Stimulated activated naive CD8-positive, alpha-beta T cell treated with anti-CD3 and anti-CD28 coated beads, Interleukin-15, Interleukin-2, amounts not matched to agents 100 ng/mL and 50 ng/mL, for 24 hours (primary cell): ENCODE results near the gene TCF3.
A peak's percentile ranks its signal among the peaks of the same experiment; 100 is the strongest.
"Not testable (repeated sequence)": the region's sequence is repeated elsewhere in the genome, so short reads cannot be mapped to it uniquely, and the experiment has no call there.

Experiments used
- H3K27ac Mint-ChIP-seq: one replicate; pipeline ENCODE4 v1.8.0; 2021; ENCODE audit warnings: mild to moderate bottlenecking, mixed read lengths
- H3K27me3 Mint-ChIP-seq: one replicate; pipeline ENCODE4 v1.8.0; 2021; ENCODE audit warnings: mixed read lengths
- H3K36me3 Mint-ChIP-seq: one replicate; pipeline ENCODE4 v1.8.0; 2021; ENCODE audit warnings: low read depth, mixed read lengths
- H3K4me1 Mint-ChIP-seq: one replicate; pipeline ENCODE4 v1.8.0; 2021; ENCODE audit warnings: low read depth, mixed read lengths
- H3K4me3 Mint-ChIP-seq: one replicate; pipeline ENCODE4 v1.8.0; 2021; ENCODE audit warnings: mild to moderate bottlenecking, mixed read lengths
- H3K9me3 Mint-ChIP-seq: one replicate; pipeline ENCODE4 v1.8.0; 2021; ENCODE audit warnings: mixed read lengths

Gene TCF3

DNA sequence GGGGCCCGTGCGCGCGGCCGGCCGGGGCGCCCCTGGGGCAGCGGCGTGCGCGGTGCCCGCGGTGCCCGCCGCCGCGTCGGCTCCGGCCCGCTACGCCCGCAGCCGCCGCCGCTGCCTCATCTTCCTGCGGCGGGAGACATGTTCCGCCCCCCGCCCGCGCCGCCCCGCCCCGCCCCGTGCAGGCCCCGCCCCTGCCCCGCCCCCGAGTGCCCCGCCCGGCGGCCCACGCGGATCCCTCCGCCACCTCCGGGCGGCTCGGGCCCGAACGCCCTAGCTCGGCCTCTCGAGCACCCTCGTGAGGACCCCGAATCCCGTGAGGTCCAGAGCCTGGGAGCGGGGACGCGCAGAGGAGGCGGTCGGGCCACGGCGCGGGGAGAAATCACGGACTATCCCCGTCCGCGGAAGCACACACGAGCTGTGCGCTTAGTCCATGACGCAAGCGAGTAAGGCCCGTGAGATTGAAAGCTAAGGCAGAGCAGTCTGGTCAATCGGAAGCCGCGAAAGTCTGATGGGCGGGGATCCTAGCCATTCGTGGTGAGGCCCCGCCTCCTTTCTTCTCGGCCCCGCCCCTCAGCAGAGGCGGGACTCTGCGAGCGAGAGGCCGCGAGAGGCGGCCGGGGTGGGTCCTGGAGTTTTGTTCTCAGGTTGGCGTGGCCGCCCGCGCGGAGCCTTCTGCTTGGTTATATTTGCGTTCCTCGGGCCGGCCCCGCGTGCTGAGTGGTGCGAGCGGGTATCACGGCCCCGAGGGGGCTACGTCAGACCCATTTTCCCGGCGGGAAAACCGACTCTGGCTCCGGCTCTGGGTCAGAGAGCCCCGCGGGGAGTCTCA is at the start of gene TCF3:
TCF3 (minus strand) TSS at position 145 of the 829 bp plus-strand sequence. CDS start 2,367 bp downstream, outside the sequence.
- peaks cover 34% of the 10 kb centered on the region for H3K4me1 Mint-ChIP-seq
- H3K4me3 Mint-ChIP-seq = peak within 1 kb of the TSS; percentile 91
- H3K27ac Mint-ChIP-seq = peak within 1 kb of the TSS; percentile 97
- no peaks in the 10 kb centered on the region for H3K9me3 Mint-ChIP-seq
- H3K36me3 Mint-ChIP-seq = peaks cover 7% of the 10 kb centered on the region
- H3K27me3 Mint-ChIP-seq = no peaks in the 10 kb centered on the region

- Mint-ChIP-seq H3K27ac (no peak overlapping the region), H3K4me3 (no peak overlapping the region), H3K9me3 (peaks cover 12% of the 10 kb centered on the region)
Measured at GRCh38 chr19:1700733-1701663, 48.6 kb upstream of the TCF3 start.

DNA sequence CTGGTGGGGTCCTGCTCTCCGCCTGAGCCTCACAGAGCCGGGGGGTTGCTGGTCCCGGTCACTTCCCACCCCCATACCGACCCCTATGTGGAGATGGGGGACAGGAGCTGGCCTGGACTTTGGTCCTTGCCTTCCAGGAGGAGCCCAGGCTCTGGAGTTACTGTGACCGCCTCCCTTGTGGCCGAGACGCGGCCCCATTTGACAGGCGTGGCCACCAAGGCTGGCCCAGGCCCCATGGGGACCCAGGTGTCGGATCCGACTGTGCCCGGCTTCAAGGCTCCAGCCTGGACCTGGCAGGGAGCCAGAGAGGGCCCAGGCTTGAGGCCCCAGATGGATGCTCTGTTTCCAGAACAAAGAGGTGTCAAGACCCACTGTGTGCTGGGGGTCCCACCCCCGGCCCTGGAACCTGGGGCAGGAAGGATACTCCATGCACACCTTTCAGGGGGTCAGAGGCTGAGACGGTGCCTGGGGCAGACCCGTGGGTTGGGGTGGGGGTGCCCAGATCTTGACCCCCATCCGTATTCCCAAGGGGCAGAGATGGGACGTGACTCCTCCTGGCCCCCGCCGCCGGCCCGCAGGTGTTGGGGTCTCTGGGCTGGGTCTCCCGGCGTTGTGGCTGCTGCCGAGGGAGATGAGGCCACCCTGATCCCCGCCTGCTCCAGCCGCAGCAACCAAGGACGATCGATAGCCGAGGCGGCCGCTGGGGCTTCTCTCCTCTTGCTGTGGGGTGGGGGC is 47.8 kb upstream of the TCF3 start:
- H3K4me3 Mint-ChIP-seq = no peak overlapping the region
- no peak overlapping the region for H3K27ac Mint-ChIP-seq
- peaks cover 29% of the 10 kb centered on the region for H3K27me3 Mint-ChIP-seq
- peaks cover 9% of the 10 kb centered on the region for H3K36me3 Mint-ChIP-seq
- peaks cover 6% of the 10 kb centered on the region for H3K4me1 Mint-ChIP-seq
- H3K9me3 Mint-ChIP-seq = peaks cover 17% of the 10 kb centered on the region

More at GRCh38 chr19:1700733-1701663, 48.6 kb upstream of the TCF3 start:
- Mint-ChIP-seq H3K36me3 (peaks cover 5% of the 10 kb centered on the region), H3K4me1 (peaks cover 6% of the 10 kb centered on the region), H3K27me3 (peaks cover 32% of the 10 kb centered on the region)

DNA sequence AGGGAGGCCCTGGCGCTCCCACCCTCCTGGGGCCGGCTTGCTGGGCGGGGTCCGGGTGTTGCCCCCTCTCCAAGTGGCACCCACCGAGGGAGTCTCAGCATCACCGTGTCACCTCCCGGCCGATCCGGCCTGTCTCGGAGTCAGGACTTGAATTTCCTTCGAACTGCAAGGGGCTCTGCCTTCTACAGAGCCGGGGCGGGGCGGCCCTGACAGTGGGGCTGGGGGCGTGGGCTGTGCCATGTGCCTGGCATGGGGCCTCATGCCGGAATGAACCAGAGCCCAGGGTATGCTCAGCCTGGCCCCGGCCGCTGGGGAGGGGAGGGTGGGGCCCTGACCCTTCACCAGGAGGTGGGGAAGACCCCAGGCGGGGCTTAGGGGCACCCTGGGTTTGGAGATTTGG is 47.0 kb upstream of the TCF3 start:
- peaks cover 7% of the 10 kb centered on the region for H3K36me3 Mint-ChIP-seq
- H3K27me3 Mint-ChIP-seq = peaks cover 24% of the 10 kb centered on the region
- H3K9me3 Mint-ChIP-seq = peaks cover 13% of the 10 kb centered on the region
- H3K4me1 Mint-ChIP-seq = peaks cover 6% of the 10 kb centered on the region
- no peak overlapping the region for H3K4me3 Mint-ChIP-seq
- no peak overlapping the region for H3K27ac Mint-ChIP-seq

- Mint-ChIP-seq H3K27ac (no peak overlapping the region), H3K4me3 (no peak overlapping the region), H3K27me3 (peaks cover 26% of the 10 kb centered on the region), H3K4me1 (peaks cover 6% of the 10 kb centered on the region), H3K36me3 (peaks cover 4% of the 10 kb centered on the region), H3K9me3 (peaks cover 10% of the 10 kb centered on the region)
Measured at GRCh38 chr19:1698636-1699035, 46.2 kb upstream of the TCF3 start.

DNA sequence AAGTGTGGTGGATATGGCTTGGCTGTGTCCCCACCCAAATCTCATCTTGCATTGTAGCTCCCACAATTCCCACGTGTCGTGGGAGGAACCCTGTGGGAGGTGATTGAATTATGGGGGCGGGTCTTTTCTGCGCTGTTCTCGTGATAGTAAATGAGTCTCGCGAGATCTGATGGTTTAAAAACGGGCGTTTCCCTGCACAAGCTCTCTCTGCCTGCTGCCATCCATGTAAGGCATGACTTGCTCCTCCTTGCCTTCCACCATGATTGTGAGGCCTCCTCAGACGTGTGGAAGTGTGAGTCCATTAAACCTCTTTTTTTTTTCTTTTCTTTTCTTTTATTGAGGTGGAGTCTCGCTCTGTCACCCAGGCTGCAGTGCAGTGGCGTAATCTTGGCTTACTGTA is 43.1 kb upstream of the TCF3 start:
- H3K4me3 Mint-ChIP-seq, H3K36me3 Mint-ChIP-seq, H3K4me1 Mint-ChIP-seq, H3K27ac Mint-ChIP-seq, H3K9me3 Mint-ChIP-seq: not testable (repeated sequence)
- peaks cover 13% of the 10 kb centered on the region for H3K27me3 Mint-ChIP-seq

- Mint-ChIP-seq H3K4me3 (no peak overlapping the region), H3K27ac (no peak overlapping the region), H3K4me1 (no peaks in the 10 kb centered on the region), H3K27me3 (peaks cover 27% of the 10 kb centered on the region), H3K9me3 (peaks cover 10% of the 10 kb centered on the region), H3K36me3 (peaks cover 4% of the 10 kb centered on the region)
Measured at GRCh38 chr19:1691589-1692290, 39.3 kb upstream of the TCF3 start.

- peaks cover 27% of the 10 kb centered on the region for H3K27me3 Mint-ChIP-seq
- peaks cover 4% of the 10 kb centered on the region for H3K36me3 Mint-ChIP-seq
- peaks cover 6% of the 10 kb centered on the region for H3K9me3 Mint-ChIP-seq
- no peak overlapping the region for H3K27ac Mint-ChIP-seq
- H3K4me1 Mint-ChIP-seq = no peaks in the 10 kb centered on the region
- H3K4me3 Mint-ChIP-seq = no peak overlapping the region
Measured at GRCh38 chr19:1690699-1691307, 38.4 kb upstream of the TCF3 start.

DNA sequence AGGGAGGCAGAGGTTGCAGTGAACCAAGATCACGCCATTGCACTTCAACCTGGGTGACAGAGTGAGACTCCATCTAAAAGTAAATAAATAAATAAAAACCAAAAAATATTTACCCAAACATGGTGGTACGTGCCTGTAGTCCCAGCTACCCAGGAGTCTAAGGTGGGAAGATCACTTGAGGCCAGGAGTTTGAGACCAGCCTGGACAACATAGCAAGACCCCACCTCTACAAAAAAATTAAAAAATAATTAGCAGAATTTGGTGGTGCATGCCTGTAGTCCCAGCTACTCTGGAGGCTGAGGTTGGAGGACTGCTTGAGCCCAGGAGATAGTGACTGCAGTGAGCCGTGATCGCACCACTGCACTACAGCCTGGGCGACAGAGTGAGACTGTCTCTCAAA is 33.4 kb upstream of the TCF3 start:
- peaks cover 31% of the 10 kb centered on the region for H3K27me3 Mint-ChIP-seq
- H3K4me3 Mint-ChIP-seq, H3K36me3 Mint-ChIP-seq, H3K9me3 Mint-ChIP-seq, H3K27ac Mint-ChIP-seq, H3K4me1 Mint-ChIP-seq: not testable (repeated sequence)

DNA sequence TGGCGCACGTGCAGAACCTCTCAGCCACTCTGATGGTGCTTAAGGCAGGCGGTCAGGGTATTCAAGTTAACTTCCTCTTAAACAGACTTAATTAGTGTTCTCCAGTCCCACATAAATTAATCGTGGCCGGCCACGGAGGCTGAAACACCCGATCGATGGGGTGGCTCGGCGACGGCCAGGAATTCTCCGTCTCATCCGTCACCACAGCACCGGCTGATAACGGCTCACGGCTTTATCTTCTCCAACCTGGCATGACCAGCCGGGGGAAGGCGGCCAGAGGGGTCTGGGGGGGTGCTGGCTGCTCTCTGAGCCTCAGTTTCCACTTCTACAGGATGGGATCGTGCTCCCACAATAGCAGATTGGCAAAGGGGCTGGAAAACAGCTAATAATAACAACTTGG is 32.6 kb upstream of the TCF3 start:
- no peak overlapping the region for H3K27ac Mint-ChIP-seq
- no peaks in the 10 kb centered on the region for H3K9me3 Mint-ChIP-seq
- no peak overlapping the region for H3K4me3 Mint-ChIP-seq
- no peaks in the 10 kb centered on the region for H3K36me3 Mint-ChIP-seq
- peaks cover 26% of the 10 kb centered on the region for H3K27me3 Mint-ChIP-seq
- H3K4me1 Mint-ChIP-seq = no peaks in the 10 kb centered on the region

GRCh38 chr19:1684573-1684912 is 32.1 kb upstream of the TCF3 start:
- H3K36me3 Mint-ChIP-seq = no peaks in the 10 kb centered on the region
- H3K4me3 Mint-ChIP-seq = no peak overlapping the region
- H3K9me3 Mint-ChIP-seq = no peaks in the 10 kb centered on the region
- H3K27me3 Mint-ChIP-seq = peaks cover 26% of the 10 kb centered on the region
- no peaks in the 10 kb centered on the region for H3K4me1 Mint-ChIP-seq
- no peak overlapping the region for H3K27ac Mint-ChIP-seq

DNA sequence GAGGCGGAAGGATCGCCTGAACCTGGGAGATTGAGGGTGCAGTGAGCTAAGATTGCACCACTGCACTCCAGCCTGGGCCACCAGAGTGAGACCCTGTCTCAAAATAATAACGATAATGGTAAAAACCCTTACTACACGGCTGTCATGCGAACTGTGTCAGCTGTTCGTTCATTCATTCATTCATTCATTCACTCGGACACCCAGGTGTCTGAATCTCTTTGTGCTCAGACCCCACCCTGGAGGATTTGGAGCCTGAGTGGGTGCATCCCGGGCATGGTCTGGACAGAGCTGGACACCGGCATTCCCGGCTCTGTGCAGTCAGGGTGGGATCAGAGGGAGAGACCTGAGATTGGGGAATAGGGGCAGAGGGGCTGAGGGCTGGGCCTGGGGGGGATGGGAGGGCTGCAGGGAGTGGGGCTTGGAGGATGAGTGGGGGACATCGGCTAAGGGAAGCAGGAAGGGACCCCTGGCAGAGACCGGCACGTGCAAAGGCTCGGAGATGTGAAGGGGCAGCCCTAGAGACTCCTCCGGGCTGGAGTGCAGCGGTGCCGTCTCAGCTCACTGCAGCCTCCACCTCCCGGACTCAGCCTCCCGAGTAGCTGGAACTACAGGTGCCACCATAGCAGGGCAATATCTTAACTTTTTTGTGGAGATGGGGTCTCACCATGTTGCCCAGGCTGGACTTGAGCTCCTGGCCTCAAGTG is 31.6 kb upstream of the TCF3 start:
- Mint-ChIP-seq H3K36me3 (no peaks in the 10 kb centered on the region), H3K27ac (no peak overlapping the region), H3K9me3 (no peaks in the 10 kb centered on the region), H3K27me3 (peaks cover 26% of the 10 kb centered on the region), H3K4me1 (no peaks in the 10 kb centered on the region), H3K4me3 (no peak overlapping the region)

- Mint-ChIP-seq H3K4me3 (no peak overlapping the region), H3K36me3 (no peaks in the 10 kb centered on the region), H3K27ac (no peak overlapping the region), H3K9me3 (no peaks in the 10 kb centered on the region), H3K27me3 (peaks cover 36% of the 10 kb centered on the region), H3K4me1 (no peaks in the 10 kb centered on the region)
Measured at GRCh38 chr19:1680976-1681375, 28.6 kb upstream of the TCF3 start.
